ENCODE data around the gene PLEKHH2. TPM values are rescaled to one million over a fixed set of nuclear protein-coding genes. Genes with fewer than 3 reads are reported as not detected.
A peak's percentile ranks its signal among the peaks of the same experiment; 100 is the strongest.
"Not testable (repeated sequence)": the region's sequence is repeated elsewhere in the genome, so short reads cannot be mapped to it uniquely, and the experiment has no call there.

Gene PLEKHH2
- total RNA-seq, result 3.9 and 7.3 TPM in 2 replicates

GRCh38 chr2:43637030-43637803 is at the start of gene PLEKHH2:
PLEKHH2 (plus strand) TSS chr2:43637260; CDS start chr2:43644674, 7,414 bp downstream.
- no peak for TF ChIP-seq CTCF (IDR thresholded peaks at IDR 0.05; ENCODE audit: insufficient read depth, low read depth, low read length)
- H3K4me3 ChIP-seq (ENCODE audit: low read depth, low read length), result peak within 1 kb of the TSS; percentile 79
- DNase-seq (ENCODE audit: low read depth), result peak; percentile 88

DNA sequence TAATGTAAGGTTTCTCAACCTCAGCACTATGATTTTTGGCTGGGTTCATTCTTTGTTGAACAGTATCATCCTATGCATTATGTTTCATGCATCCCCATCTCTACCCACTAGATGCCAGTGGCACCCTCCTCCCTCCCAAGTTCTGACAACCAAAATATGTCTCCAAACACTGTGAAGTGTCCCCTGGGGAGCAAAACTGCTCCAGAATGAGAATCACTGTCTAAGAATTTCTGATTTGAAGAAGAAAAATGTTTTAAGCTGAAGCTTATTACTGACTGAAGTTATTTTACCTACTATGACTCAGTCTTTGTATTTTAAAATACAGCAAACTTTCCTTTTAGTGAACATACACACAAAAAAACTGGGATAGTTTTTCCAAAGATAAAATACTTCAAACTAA is 44.6 kb upstream of the PLEKHH2 start:
- no peak for DNase-seq (ENCODE audit: low read depth)
- H3K4me3 ChIP-seq (ENCODE audit: low read depth, low read length), result no peak overlapping the region
- TF ChIP-seq CTCF (IDR thresholded peaks at IDR 0.05; ENCODE audit: insufficient read depth, low read depth, low read length), result no peak

GRCh38 chr2:43593254-43593653 is 43.8 kb upstream of the PLEKHH2 start:
- H3K4me3 ChIP-seq (ENCODE audit: low read depth, low read length), result no peak overlapping the region
- no peak for DNase-seq (ENCODE audit: low read depth)
- no peak for TF ChIP-seq CTCF (IDR thresholded peaks at IDR 0.05; ENCODE audit: insufficient read depth, low read depth, low read length)

DNA sequence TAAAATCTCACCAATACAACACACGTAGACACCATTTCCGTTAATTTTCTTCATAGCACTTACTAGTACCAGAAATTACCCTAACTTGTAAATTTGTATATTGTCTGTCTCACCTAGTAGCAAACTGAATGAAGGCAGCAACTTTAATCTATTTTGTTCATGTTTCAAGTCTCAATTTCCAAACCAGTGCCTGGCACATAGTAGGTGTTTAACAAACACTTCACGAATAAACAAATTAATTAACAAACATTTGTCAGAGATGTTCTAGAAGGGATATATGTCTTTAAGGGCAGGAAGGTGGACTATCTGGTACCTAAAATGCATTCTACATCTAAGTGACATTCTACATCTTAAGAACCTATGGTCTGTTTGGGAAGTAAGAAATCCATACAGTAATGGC is 42.2 kb upstream of the PLEKHH2 start:
- no peak for TF ChIP-seq CTCF (IDR thresholded peaks at IDR 0.05; ENCODE audit: insufficient read depth, low read depth, low read length)
- no peak for DNase-seq (ENCODE audit: low read depth)
- peak overlapping the region; percentile 97 for H3K4me3 ChIP-seq (ENCODE audit: low read depth, low read length)

- TF ChIP-seq CTCF (IDR thresholded peaks at IDR 0.05; ENCODE audit: insufficient read depth, low read depth, low read length), result no peak
- peak within 1 kb of the TSS; percentile 97 for H3K4me3 ChIP-seq (ENCODE audit: low read depth, low read length)
Measured at GRCh38 chr2:43595603-43596412, 41.3 kb upstream of the PLEKHH2 start, which contains the start of gene THADA. THADA (minus strand) TSS chr2:43596038; CDS start chr2:43592392, 3,646 bp downstream.

GRCh38 chr2:43600596-43600995 is 36.5 kb upstream of the PLEKHH2 start:
- DNase-seq (ENCODE audit: low read depth); H3K4me3 ChIP-seq (ENCODE audit: low read depth, low read length): not testable (repeated sequence)

More at GRCh38 chr2:43595603-43596412, 41.3 kb upstream of the PLEKHH2 start, which contains the start of gene THADA:
- DNase-seq (ENCODE audit: low read depth), result peak; percentile 99

DNA sequence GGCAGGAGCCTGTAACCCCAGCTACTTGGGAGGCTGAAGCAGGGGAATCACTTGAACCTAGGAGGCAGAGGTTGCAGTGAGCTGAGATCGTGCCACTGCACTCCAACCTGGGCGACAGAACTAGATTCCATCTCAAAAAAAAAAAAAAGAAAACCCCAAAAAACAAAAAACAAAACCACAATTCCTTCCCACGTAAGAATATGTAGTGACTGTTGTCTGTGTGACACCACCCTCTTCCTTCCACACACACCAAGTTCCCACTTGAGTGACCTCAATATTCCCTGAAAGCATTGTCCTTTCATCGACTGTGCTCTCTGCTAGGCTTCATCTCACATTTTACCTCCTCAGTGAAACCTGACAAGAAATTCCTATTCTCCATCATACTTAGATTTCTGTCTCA is 32.4 kb upstream of the PLEKHH2 start:
- TF ChIP-seq CTCF (IDR thresholded peaks at IDR 0.05; ENCODE audit: insufficient read depth, low read depth, low read length), result no peak
- no peak for DNase-seq (ENCODE audit: low read depth)
- H3K4me3 ChIP-seq (ENCODE audit: low read depth, low read length), result no peak overlapping the region

All from fibroblast of villous mesenchyme (primary cell).